NCI-H1417 treated with DMSO at 0.1 percent for 48 hours (cell line): ENCODE measurements around the gene CEBPZOS.

ENCODE experiments used
- DNase-seq: peaks from one replicate; lab custom pipeline; 2025; lab: John Stamatoyannopoulos, UW

CEBPZOS gene

DNA sequence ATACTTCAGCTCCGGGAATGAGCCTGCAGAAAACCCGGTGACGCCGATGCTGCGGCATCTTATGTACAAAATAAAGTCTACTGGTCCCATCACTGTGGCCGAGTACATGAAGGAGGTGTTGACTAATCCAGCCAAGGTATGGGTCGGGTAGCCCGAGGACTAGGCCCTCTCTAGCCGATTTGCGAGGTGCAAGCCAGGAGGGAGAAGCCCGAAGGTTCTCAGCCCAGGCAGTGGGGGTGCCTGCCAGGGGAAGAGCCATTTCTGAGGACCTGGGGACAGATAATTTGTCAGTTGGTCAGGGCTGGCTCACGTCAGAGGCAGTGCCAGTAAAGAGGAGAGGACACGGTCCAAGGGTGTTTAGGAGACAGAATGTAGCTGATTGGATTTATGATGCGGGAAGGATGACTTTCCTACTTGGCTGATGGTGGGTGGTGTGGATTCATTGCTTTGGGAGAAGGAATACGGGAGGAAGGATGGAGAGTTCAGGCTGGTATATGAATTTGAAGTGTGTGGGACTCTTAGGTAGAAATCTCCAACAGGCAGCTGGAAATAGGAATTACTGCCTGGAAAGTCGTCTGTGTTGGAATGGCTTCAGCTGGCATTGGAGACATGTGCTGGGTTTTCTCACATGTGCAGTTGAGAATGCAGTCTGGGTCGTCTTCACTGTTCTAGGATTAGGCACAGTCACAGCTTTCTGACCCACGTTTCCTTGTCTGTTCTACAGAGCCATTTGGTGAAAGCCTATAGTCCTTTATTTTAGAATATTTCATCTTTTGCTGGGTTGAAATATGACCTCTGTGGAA lies 36.0 kb downstream of the CEBPZOS start:
- DNase-seq, result no peak

DNA sequence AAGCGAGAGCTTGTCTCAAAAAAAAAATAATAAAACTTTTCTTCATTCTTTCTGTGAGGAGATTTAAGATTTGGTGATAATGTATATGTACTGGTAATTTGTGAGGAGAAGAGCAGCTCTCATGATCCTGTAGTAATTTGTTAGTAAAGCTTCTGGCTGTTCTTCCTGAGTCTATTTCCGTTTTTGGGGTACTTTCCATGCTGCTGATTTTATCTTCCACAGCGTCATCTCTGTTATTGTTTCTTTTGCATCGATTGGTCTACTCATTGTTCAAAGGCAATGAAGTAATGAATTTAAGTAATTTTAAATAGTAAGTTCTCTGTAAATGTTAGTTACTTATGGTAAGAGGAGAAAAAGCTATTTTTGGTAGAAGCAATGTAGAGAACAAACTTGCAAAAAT lies 47.1 kb downstream of the CEBPZOS start:
- DNase-seq, result no peak

DNA sequence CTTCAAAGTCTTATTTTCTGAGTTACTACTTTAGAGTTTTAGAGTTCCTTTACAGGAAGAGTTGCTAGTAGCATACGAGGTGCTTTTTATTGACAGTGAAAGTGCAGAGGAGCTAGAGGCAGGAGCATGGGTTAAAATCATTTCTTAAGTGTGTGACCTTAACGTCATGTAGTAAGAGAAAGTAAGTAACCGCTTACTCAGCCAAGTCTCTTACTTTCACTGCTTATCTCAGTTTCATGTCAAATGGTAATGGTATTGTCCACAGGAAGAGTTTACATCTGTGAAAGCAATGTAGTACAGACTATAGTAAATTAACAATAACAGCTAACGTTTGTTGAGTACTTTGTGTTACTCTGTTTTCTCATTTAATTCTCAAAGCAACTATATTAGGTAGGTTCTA lies 47.7 kb downstream of the CEBPZOS start:
- DNase-seq, result no peak

DNA sequence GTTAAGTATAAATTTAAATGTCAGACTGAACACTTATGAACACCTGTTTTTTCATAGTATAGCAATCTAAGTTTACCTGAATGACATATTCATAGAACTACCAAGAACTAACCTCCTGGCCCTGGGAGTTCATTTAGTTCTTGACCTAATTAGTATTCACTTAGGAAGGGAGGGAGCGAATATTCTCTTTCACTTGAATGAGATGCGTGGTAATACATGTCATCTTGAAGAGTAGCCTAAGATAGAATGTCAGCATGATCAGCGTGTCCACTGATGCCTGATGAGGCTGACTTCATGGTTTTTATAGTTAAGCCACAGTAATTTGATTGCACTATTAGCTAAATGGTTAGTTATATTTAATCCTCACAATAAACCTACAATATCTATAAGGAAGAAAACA lies 48.5 kb downstream of the CEBPZOS start:
- no peak for DNase-seq

DNA sequence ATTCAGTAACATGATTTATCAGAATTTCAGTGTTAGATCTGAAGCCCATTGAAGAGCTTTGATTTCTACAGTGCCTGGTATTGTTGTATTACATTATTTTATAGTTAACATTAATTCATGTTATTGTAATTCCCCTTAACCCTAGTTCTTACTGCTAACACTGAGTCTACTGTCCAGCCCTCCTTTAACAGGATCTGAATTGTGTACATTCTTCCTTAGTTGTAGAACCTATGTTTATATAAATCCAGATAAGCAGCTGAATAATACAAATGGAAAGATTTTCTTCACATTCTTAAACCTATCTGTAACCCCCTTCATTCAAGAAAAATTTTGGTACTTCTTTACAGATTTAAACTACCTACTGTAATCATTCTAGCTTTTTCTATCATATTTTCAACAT lies 49.9 kb downstream of the CEBPZOS start:
- DNase-seq, result no peak

DNA sequence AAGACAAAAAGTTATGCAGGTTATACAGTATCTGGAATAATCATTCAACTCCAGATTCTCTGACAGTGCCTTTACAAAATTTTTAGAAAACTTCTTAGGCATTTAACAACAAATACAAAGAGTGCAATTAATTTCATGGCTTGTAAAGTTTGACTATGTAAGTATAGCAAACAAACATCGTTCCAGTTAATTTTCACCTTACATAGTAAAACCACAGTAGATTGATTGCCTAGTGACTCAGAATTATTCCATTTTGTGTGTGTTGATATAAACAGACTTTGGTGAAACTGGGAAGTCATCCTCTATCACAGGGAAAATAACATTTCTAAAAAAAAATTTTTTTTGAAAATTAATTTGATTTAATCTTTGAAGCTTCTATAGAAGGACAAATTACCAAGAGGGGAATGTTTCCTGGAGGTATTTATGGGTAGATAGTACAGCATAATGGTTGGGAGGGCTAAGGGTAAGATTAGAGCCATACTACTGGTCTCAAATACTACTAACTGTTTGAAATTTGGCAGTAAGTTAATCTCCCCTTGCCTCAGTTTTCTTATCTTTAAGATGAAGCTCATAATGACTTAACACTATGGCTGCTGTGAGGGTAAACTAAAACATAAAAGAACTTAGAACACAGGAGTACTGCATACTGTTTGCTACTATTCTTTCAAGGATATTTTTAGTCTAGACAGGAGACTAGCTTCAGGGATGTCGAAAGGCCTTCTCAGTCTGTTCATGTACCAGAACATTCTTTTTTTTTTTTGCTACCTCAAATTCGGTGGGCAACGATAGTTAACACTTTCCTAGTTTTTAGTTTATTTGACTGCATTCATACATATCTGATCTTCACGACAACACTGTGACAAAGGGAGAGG lies 54.8 kb downstream of the CEBPZOS start:
- no peak for DNase-seq
